Activated T-helper 9 cell treated with anti-CD3 and anti-CD28 coated beads, Interleukin-2, amount 50 U/mL, for 16 hours (primary cell): ENCODE measurements around the gene COLEC11.

Experiments
- DNase-seq: peaks from one replicate; pipeline ENCODE4 v3.0.0-alpha.2; 2020; ENCODE audit warnings: low read depth

The COLEC11 gene

GRCh38 chr2:3585261-3586109 lies 9.4 kb upstream of the COLEC11 start:
- DNase-seq, result no peak

GRCh38 chr2:3586220-3586619 lies 8.7 kb upstream of the COLEC11 start:
- no peak for DNase-seq

GRCh38 chr2:3587021-3587420 lies 7.9 kb upstream of the COLEC11 start:
- no peak for DNase-seq

DNA sequence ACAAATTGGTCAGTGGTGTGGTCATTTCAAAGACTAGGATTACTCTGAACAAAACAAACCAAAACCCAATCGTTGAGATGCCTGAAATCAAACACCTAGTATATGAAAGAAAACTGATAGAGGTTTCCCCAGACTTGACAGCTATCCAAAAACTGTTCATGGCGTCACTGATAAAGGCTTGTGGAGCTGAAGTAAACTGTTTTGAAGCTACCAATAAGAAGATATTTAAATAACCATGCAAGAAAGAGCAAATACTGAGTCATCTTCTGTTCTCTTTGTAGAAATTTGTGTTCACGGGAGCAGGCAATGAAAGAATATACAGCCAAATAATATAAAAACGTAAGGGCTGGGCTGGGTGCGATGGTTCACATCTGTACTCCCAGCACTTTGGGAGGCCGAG lies 7.5 kb upstream of the COLEC11 start:
- DNase-seq, result no peak

DNA sequence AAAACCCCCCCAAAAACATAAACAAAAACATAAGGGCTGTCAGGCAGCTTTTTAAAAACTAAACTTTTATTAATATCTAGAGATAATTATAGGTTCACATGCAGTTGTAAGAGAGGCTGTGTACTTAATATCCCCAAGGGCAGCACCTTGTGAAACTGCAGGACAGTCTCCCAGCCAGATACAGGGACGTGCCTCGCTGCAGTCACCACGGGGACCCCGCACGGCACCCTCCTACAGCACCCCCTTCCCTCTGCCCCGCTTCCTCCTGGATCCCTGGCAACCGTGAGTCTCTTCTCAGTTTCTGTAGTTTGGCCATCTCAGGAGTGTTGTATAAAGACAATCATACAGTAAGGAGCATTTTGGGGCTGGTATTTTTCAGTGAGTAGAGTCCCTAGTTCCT lies 6.8 kb upstream of the COLEC11 start:
- no peak for DNase-seq

DNA sequence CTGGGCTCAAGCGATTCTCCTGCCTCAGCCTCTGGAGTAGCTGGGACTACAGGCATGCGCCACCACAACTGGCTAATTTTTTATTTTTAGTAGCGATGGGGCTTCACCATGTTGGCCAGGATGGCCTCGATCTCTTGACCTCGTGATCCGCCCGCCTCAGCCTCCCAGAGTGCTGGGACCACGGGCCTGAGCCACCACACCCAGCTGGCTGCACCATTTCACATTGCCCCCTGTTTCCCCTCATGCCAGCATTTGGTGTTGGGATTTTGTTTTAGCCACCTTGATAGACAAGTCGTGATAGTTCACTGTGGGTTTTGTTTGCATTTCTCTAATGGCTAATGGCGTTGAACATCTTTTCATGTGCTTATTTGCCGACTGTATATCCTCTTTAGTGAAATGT lies 5.8 kb upstream of the COLEC11 start:
- no peak for DNase-seq

DNA sequence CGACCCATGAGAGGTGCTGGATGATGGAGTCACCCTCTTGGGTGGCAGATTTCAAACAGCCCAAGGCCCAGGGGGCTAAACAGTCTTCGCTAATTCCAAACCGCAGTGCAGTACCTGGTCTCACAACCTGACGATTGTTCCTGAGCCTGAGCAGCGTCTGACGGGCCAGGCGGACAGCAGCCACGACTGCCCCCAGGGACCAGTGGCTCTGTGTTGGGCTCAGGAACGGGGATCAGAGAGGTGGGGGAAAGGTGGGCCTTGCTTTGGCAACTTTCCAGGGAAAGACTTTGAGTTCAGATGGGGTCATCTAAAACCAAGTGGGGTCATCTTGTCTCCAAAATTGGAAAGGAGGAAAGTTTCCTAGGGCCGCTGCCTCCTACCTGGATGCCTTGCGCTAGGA lies 492 bp downstream of the COLEC11 start:
- DNase-seq, result no peak

DNA sequence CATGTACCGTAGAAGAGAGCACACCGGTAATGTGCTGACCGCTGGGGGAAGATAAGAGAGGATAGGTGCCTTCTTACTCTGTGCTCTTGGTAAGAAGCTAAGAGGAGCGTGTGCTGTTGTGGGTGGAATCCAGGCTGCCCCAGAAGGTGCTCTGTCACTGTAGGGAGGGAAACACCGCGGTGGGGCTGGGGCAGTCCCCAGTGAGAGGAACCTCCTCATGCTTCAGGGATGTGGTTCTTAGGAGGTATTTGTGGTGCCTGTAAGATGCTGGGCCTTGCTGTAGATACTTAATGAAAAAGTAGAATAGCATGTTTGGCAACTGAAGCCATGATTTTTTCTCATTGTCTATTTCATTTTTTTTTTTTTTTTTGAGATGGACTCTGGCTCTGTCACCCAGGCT lies 1.1 kb downstream of the COLEC11 start:
- DNase-seq, result no peak

DNA sequence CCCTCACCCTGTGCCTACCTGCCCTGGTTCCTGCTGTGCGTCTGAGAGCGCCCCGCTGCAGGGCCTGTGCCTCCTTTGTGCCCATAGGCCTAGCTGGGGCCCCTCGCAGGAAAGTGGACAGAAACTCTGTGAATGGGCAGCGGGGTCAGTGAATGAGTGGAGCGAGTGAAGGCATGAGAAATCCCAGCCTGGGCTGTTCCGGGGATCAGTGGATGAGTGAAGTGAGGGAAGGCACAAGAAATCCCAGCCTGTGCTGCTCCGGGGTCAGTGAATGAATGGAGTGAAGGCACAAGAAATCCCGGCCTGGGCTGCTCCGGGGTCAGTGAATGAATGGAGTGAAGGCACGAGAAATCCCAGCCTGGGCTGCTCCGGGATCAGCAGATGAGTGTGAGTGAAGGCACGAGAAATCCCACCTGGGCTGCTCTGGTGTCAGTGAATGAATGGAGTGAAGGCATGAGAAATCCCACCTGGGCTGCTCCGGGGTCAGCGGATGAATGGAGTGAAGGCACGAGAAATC lies 2.0 kb downstream of the COLEC11 start:
- no peak for DNase-seq

- no peak for DNase-seq
Observed at GRCh38 chr2:3597567-3597966, 2.7 kb downstream of the COLEC11 start.

GRCh38 chr2:3598197-3598910 lies 3.4 kb downstream of the COLEC11 start:
- DNase-seq, result no peak

DNA sequence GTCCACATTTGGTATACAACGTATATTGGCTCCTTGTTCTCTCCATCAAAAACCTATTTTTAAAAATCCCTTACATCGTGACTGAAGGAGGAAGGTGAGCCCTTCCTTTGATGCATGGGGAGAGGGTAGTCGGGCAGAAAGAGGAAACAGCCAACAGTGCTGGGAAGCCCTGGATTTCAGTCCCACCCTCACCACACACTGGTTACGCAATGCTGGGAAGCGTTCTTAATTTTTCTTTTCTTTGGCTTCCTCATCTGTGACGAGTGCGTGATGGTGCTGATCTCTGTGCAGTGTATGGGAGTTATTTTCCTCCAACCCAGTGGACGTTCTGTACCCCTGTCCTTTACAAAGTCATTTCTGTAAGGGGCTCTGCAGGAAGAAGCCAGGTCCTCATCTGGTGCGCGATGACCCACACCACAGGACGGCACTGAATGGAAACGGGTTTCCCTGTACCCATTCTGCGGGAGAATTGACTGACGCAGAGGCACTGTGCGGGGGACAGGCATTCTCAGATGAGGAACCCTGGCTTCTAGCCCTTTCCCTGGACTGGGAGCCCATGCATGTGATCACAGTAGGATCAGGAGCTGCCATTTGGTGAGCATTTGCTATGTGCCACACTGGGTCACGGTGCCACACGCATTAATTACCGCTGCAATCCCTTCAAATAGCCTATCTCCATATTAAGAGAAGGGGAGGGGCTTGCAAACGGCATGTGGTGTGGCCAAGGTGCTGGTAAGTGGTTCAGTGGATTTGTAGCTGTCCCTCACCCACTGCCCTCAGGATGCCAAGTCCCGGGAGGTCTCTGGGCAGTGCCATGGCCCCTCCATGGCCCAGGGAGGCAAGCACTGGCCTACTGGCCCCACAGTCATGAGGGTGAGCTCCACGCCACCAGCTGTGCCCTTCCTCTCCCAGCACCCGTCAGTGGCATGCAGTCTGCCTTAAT lies 4.3 kb downstream of the COLEC11 start:
- no peak for DNase-seq

GRCh38 chr2:3600256-3600855 lies 5.4 kb downstream of the COLEC11 start:
- DNase-seq, result no peak

- no peak for DNase-seq
Observed at GRCh38 chr2:3601561-3602271, 6.8 kb downstream of the COLEC11 start.

- no peak for DNase-seq
Observed at GRCh38 chr2:3602553-3603339, 7.8 kb downstream of the COLEC11 start.

DNA sequence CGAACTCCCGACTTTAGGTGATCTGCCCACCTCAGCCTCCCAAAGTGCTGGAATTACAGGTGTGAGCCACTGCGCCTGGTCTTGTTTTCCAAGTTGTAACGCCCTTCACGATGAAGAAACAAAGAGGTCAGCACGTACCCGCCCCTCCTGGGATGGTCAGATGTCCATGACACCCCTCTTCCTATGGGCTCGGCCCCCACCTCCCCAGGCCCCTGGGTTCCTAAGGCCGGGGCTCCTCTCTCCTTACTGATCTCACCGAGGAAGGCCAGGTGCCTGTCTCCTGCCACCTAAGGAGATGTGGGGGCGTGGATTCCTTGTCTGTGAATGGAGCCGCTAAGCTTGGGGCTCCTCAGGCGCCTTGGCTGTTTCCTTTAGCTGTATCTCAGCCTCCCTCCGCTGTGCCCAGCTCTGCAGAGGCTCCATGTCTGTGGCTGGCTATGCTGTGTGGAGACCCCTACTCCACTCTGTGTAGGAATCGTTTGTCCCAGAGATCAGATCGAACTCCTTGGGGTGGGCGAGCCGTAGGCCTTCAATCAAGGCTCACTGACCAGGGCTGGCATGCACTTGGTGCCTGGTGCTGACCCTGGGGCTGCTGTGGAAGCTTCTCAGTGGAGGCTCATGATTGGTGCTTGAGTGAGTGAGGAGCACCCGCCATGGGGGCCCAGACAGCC lies 8.8 kb downstream of the COLEC11 start:
- no peak for DNase-seq

GRCh38 chr2:3604207-3604877 lies 9.4 kb downstream of the COLEC11 start:
- no peak for DNase-seq

GRCh38 chr2:3604991-3605961 lies 10.4 kb downstream of the COLEC11 start:
- DNase-seq, result peak; percentile 26
